ENCODE measurements around the gene FGGY. TPM values are rescaled to one million over a fixed set of nuclear protein-coding genes. Genes with fewer than 3 reads are reported as not detected.
"Not testable (repeated sequence)": the region's sequence is repeated elsewhere in the genome, so short reads cannot be mapped to it uniquely, and the experiment has no call there.

FGGY gene
- total RNA-seq, 1 experiment from 2014 or later, result 6.4 TPM

- CTCF ChIA-PET; H3K27ac Mint-ChIP-seq (ENCODE audit: unreplicated experiment); H3K4me3 ChIP-seq (ENCODE audit: low read depth, low read length); H3K4me1 ChIP-seq; POLR2A ChIA-PET; H3K9me3 Mint-ChIP-seq (ENCODE audit: unreplicated experiment); DNase-seq; H3K36me3 Mint-ChIP-seq (ENCODE audit: insufficient read depth, unreplicated experiment); intact Hi-C loops (cut with micrococcal nuclease; ENCODE audit: unreplicated experiment); H3K9me3 ChIP-seq; H3K27me3 ChIP-seq (replicated peaks; ENCODE audit: control insufficient read depth, insufficient read depth, low read length); H3K36me3 ChIP-seq (ENCODE audit: control insufficient read depth, insufficient read depth, low read length); BruUV-seq (replicated peaks); H3K4me1 Mint-ChIP-seq (ENCODE audit: low read depth, unreplicated experiment); H3K27me3 Mint-ChIP-seq (ENCODE audit: insufficient read depth, unreplicated experiment); H3K4me3 Mint-ChIP-seq (ENCODE audit: unreplicated experiment): not testable (repeated sequence)
Observed at GRCh38 chr1:59256429-59256828, 40.5 kb upstream of the FGGY start.

GRCh38 chr1:59258412-59259032, 38.4 kb upstream of the FGGY start:
- POLR2A ChIA-PET, result no interaction called here
- BruUV-seq (replicated peaks), result no TSS peak

GRCh38 chr1:59261537-59261936, 35.4 kb upstream of the FGGY start:
- Histone ChIP-seq H3K27me3 (replicated peaks; ENCODE audit: control insufficient read depth, insufficient read depth, low read length) (no peaks in the 10 kb centered on the region), H3K4me3 (ENCODE audit: low read depth, low read length) (no peak overlapping the region), H3K9me3 (no peaks in the 10 kb centered on the region), H3K36me3 (ENCODE audit: control insufficient read depth, insufficient read depth, low read length) (no peaks in the 10 kb centered on the region), H3K4me1 (no peaks in the 10 kb centered on the region)
- Mint-ChIP-seq H3K4me1 (ENCODE audit: low read depth, unreplicated experiment) (no peaks in the 10 kb centered on the region), H3K27me3 (ENCODE audit: insufficient read depth, unreplicated experiment) (no peaks in the 10 kb centered on the region), H3K27ac (ENCODE audit: unreplicated experiment) (no peak overlapping the region), H3K4me3 (ENCODE audit: unreplicated experiment) (no peak overlapping the region), H3K9me3 (ENCODE audit: unreplicated experiment) (no peaks in the 10 kb centered on the region), H3K36me3 (ENCODE audit: insufficient read depth, unreplicated experiment) (no peaks in the 10 kb centered on the region)
- ChIA-PET CTCF (no interaction called here), POLR2A (no interaction called here)
- no peak for DNase-seq
- no peak for TF ChIP-seq CTCF (IDR thresholded peaks at IDR 0.05; ENCODE audit: insufficient read depth in 1 of 2, low read depth in 1 of 2, low read length in 1 of 2, severe bottlenecking in 1 of 2, unreplicated experiment in 1 of 2)
- no TSS peak for BruUV-seq (replicated peaks)
- intact Hi-C loops (cut with micrococcal nuclease; ENCODE audit: unreplicated experiment), result no loop called here

More at GRCh38 chr1:59258412-59259032, 38.4 kb upstream of the FGGY start:
- Histone ChIP-seq H3K36me3 (ENCODE audit: control insufficient read depth, insufficient read depth, low read length) (no peaks in the 10 kb centered on the region), H3K4me1 (no peaks in the 10 kb centered on the region), H3K9me3 (no peaks in the 10 kb centered on the region), H3K27me3 (replicated peaks; ENCODE audit: control insufficient read depth, insufficient read depth, low read length) (no peaks in the 10 kb centered on the region), H3K4me3 (ENCODE audit: low read depth, low read length) (no peak overlapping the region)
- Mint-ChIP-seq H3K4me3 (ENCODE audit: unreplicated experiment) (no peak overlapping the region), H3K9me3 (ENCODE audit: unreplicated experiment) (no peaks in the 10 kb centered on the region), H3K27ac (ENCODE audit: unreplicated experiment) (no peak overlapping the region), H3K4me1 (ENCODE audit: low read depth, unreplicated experiment) (no peaks in the 10 kb centered on the region), H3K36me3 (ENCODE audit: insufficient read depth, unreplicated experiment) (no peaks in the 10 kb centered on the region), H3K27me3 (ENCODE audit: insufficient read depth, unreplicated experiment) (no peaks in the 10 kb centered on the region)
- no peak for DNase-seq
- no peak for TF ChIP-seq CTCF (IDR thresholded peaks at IDR 0.05; ENCODE audit: insufficient read depth in 1 of 2, low read depth in 1 of 2, low read length in 1 of 2, severe bottlenecking in 1 of 2, unreplicated experiment in 1 of 2)
- intact Hi-C loops (cut with micrococcal nuclease; ENCODE audit: unreplicated experiment), result no loop called here
- CTCF ChIA-PET, result no interaction called here

DNA sequence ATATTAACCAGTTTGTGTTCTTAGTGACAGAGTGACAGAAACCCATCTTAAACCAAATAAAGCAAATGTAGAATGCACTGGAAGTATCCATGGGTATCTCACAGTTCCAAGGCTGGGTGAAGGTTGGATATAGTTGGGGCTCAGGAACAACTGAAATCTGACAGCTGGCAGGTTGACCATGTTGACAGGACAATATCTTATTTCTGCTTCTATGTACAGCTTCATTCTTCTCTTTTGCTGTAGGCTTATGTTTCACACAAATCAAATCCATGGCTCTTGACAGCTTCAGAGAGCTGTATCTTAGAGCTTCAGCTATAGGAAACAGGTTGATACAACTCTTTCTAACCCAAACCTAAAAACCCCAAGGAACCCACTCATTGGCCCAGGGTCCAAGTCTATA, 34.3 kb upstream of the FGGY start:
- intact Hi-C loops (cut with micrococcal nuclease; ENCODE audit: unreplicated experiment), result no loop called here
- no peak for TF ChIP-seq CTCF (IDR thresholded peaks at IDR 0.05; ENCODE audit: insufficient read depth in 1 of 2, low read depth in 1 of 2, low read length in 1 of 2, severe bottlenecking in 1 of 2, unreplicated experiment in 1 of 2)
- Mint-ChIP-seq H3K9me3 (ENCODE audit: unreplicated experiment) (no peaks in the 10 kb centered on the region), H3K36me3 (ENCODE audit: insufficient read depth, unreplicated experiment) (no peaks in the 10 kb centered on the region), H3K4me1 (ENCODE audit: low read depth, unreplicated experiment) (no peaks in the 10 kb centered on the region), H3K4me3 (ENCODE audit: unreplicated experiment) (no peak overlapping the region), H3K27ac (ENCODE audit: unreplicated experiment) (no peak overlapping the region), H3K27me3 (ENCODE audit: insufficient read depth, unreplicated experiment) (no peaks in the 10 kb centered on the region)
- ChIA-PET POLR2A (no interaction called here), CTCF (no interaction called here)
- Histone ChIP-seq H3K36me3 (ENCODE audit: control insufficient read depth, insufficient read depth, low read length) (no peaks in the 10 kb centered on the region), H3K9me3 (no peaks in the 10 kb centered on the region), H3K4me1 (no peaks in the 10 kb centered on the region), H3K4me3 (ENCODE audit: low read depth, low read length) (no peak overlapping the region), H3K27me3 (replicated peaks; ENCODE audit: control insufficient read depth, insufficient read depth, low read length) (no peaks in the 10 kb centered on the region)
- no peak for DNase-seq
- no TSS peak for BruUV-seq (replicated peaks)

Measured in Caco-2 (cell line).